IMR-90 (cell line): ENCODE data around the gene TAB2. TPM values are rescaled to one million over a fixed set of nuclear protein-coding genes. Genes with fewer than 3 reads are reported as not detected.

ENCODE experiments used
- ATAC-seq: fragments of 200-7000 bp; cut with Tn5 transposase; 2 replicates; pipeline ENCODE4 v1.9.1; 2020; ENCODE audit warnings: low read depth, mild to moderate bottlenecking, moderate library complexity
- BruUV-seq: library from RNA; stranded (reverse); fragments of 400-500 nt; replicated peaks from 2 replicates; lab custom pipeline; 2021; lab: Mats Ljungman, UMichigan
- CTCF ChIA-PET: fragments of 300-600 bp; formaldehyde crosslinking; extraction: SDS; loops from one replicate; lab custom pipeline; 2021; ENCODE audit warnings: antibody characterized with exemption; lab: Yijun Ruan, JAX
- POLR2A ChIA-PET: fragments of 300-600 bp; sonication (Branson Sonifier 250); formaldehyde crosslinking; loops from one replicate; lab custom pipeline; 2022; ENCODE audit warnings: antibody characterized with exemption; ENCODE audit not compliant: unreplicated experiment; lab: Charles Lee
- DNase-seq: peaks from one replicate; pipeline ENCODE4 v3.0.0; 2013
- H2AFZ ChIP-seq: replicated peaks from 2 replicates; pipeline ENCODE3; 2013; ENCODE audit warnings: low read length, mild to moderate bottlenecking; ENCODE audit not compliant: poor library complexity
- H2AK5ac ChIP-seq: 2 replicates; pipeline ENCODE4 v1.6.1; 2013; ENCODE audit warnings: low read depth, low read length, inconsistent platforms
- H2AK9ac ChIP-seq: replicated peaks from 2 replicates; pipeline ENCODE3; 2013; ENCODE audit warnings: mild to moderate bottlenecking, low read depth, low read length, moderate library complexity; ENCODE audit not compliant: poor library complexity
- H2BK120ac ChIP-seq: 2 replicates; pipeline ENCODE4 v1.6.1; 2013; ENCODE audit warnings: low read depth, low read length, inconsistent platforms
- H2BK15ac ChIP-seq: 3 replicates; pipeline ENCODE4 v1.6.1; 2013; ENCODE audit warnings: low read depth, low read length, inconsistent platforms
- H2BK20ac ChIP-seq: 2 replicates; pipeline ENCODE4 v1.6.1; 2013; ENCODE audit warnings: low read depth, mild to moderate bottlenecking, inconsistent platforms, low read length, moderate library complexity
- H2BK5ac ChIP-seq: 2 replicates; pipeline ENCODE4 v1.6.1; 2013; ENCODE audit warnings: mild to moderate bottlenecking, low read depth, low read length, inconsistent platforms; ENCODE audit not compliant: poor library complexity, severe bottlenecking
- H3K14ac ChIP-seq: replicated peaks from 2 replicates; pipeline ENCODE4 v1.6.1; 2013; ENCODE audit warnings: low read depth, low read length, inconsistent platforms
- H3K18ac ChIP-seq: 2 replicates; pipeline ENCODE4 v1.6.1; 2013; ENCODE audit warnings: low read depth, low read length, control low read depth
- H3K23ac ChIP-seq: 2 replicates; pipeline ENCODE4 v1.6.1; 2013; ENCODE audit warnings: low read depth, low read length, inconsistent platforms
- H3K27ac ChIP-seq: 2 replicates; pipeline ENCODE4 v1.5.1; 2013; ENCODE audit warnings: mild to moderate bottlenecking, control low read depth, low read length; ENCODE audit not compliant: insufficient read depth
- H3K27me3 ChIP-seq: 2 replicates; pipeline ENCODE4 v1.6.1; 2013; ENCODE audit warnings: low read length; ENCODE audit not compliant: control insufficient read depth, insufficient read depth
- H3K36me3 ChIP-seq: 2 replicates; pipeline ENCODE4 v1.6.1; 2013; ENCODE audit warnings: low read length, mixed read lengths; ENCODE audit not compliant: control insufficient read depth, insufficient read depth
- H3K4ac ChIP-seq: 2 replicates; pipeline ENCODE4 v1.6.1; 2013; ENCODE audit warnings: low read depth, low read length, inconsistent platforms
- H3K4me1 ChIP-seq: 2 replicates; pipeline ENCODE4 v1.6.1; 2013; ENCODE audit warnings: low read length, mixed read lengths; ENCODE audit not compliant: control insufficient read depth, insufficient read depth
- H3K4me2 ChIP-seq: 2 replicates; pipeline ENCODE4 v1.6.1; 2013; ENCODE audit warnings: low read depth, mild to moderate bottlenecking, control low read depth, low read length, moderate library complexity
- H3K4me3 ChIP-seq: 2 replicates; pipeline ENCODE4 v1.5.1; 2013; ENCODE audit warnings: low read depth, mild to moderate bottlenecking, control low read depth, low read length, moderate library complexity; ENCODE audit not compliant: insufficient read depth
- H3K56ac ChIP-seq: 2 replicates; pipeline ENCODE4 v1.6.1; 2013; ENCODE audit warnings: low read length, inconsistent platforms; ENCODE audit not compliant: insufficient read depth; ENCODE audit errors: extremely low read depth
- H3K79me1 ChIP-seq, 2 experiments: 2 replicates each; pipeline ENCODE4 v1.6.1; 2013; ENCODE audit warnings: low read length in 2 of 2, inconsistent platforms in 1 of 2, low read depth in 1 of 2
- H3K9ac ChIP-seq: 2 replicates; pipeline ENCODE4 v1.6.1; 2013; ENCODE audit warnings: low read depth, low read length, control low read depth
- H3K9me1 ChIP-seq: 2 replicates; pipeline ENCODE4 v1.6.1; 2013; ENCODE audit warnings: low read length, inconsistent platforms; ENCODE audit not compliant: insufficient read depth
- H3K9me3 ChIP-seq: 2 replicates; pipeline ENCODE4 v1.6.1; 2013; ENCODE audit warnings: low read length; ENCODE audit not compliant: control insufficient read depth, insufficient read depth
- H4K20me1 ChIP-seq: 2 replicates; pipeline ENCODE4 v1.6.1; 2013; ENCODE audit warnings: low read length, inconsistent platforms; ENCODE audit not compliant: insufficient read depth
- H4K5ac ChIP-seq: 2 replicates; pipeline ENCODE4 v1.6.1; 2013; ENCODE audit warnings: mild to moderate bottlenecking, low read depth, low read length, control low read depth
- H4K8ac ChIP-seq, 2 experiments: 2 replicates each; pipeline ENCODE4 v1.6.1; 2013; ENCODE audit warnings: low read depth in 2 of 2, low read length in 2 of 2, control low read depth in 1 of 2, inconsistent platforms in 1 of 2
- H4K91ac ChIP-seq: 2 replicates; pipeline ENCODE4 v1.6.1; 2013; ENCODE audit warnings: low read depth, low read length, inconsistent platforms; ENCODE audit not compliant: insufficient read depth
- CEBPB ChIP-seq: IDR thresholded peaks from 2 replicates; pipeline ENCODE4 v1.6.1; 2012; ENCODE audit warnings: low read depth, low read length, improper control_type of control experiment
- RFX5 ChIP-seq: IDR thresholded peaks from 2 replicates; pipeline ENCODE4 v1.8.0; 2012; ENCODE audit warnings: low read depth, mild to moderate bottlenecking, low read length, moderate library complexity
- SMC3 ChIP-seq: fragments of 150-350 bp; IDR thresholded peaks from 2 replicates; pipeline ENCODE4 v1.6.1; 2016; ENCODE audit warnings: low read depth, mild to moderate bottlenecking, antibody characterized with exemption, low read length, moderate library complexity
- WGBS, 2 experiments: methylation state at CpG; one replicate each; pipeline versions ENCODE4 v1.1.5 to v1.1.7; 2013; ENCODE audit warnings: missing lambda C conversion rate in 2 of 2; ENCODE audit not compliant: insufficient read length in 1 of 2; ENCODE audit errors: extremely low coverage in 2 of 2; 5-methylcytosine and 5-hydroxymethylcytosine counted together
- dilution Hi-C: fragments of 300-500 bp; cut with HindIII; formaldehyde crosslinking; loops from one replicate; pipeline ENCODE4 v1.14.3; 2018; ENCODE audit warnings: low sequenced_read_pairs; ENCODE audit not compliant: unreplicated experiment
- in situ Hi-C: fragments of 300-500 bp; cut with MboI; formaldehyde crosslinking; loops from 3 replicates; pipeline ENCODE4 v1.14.3; 2019; ENCODE audit warnings: low sequenced_read_pairs, inconsistent platforms, mixed read lengths
- intact Hi-C: fragments of 100-400 bp; cut with micrococcal nuclease; formaldehyde crosslinking; loops from 2 replicates; pipeline ENCODE4 v1.10.0; 2022
- polyA plus RNA-seq, 3 experiments: library from polyadenylated mRNA; depleted of rRNA; stranded (reverse); fragments of >200 nt; gene quantifications; 2 replicates each; pipeline ENCODE4 v1.2.3, GENCODE V29; 2012; ENCODE audit warnings: low replicate concordance in 1 of 3
- total RNA-seq: library from RNA; depleted of rRNA; stranded (reverse); fragments of >200 nt; gene quantifications from 2 replicates; pipeline ENCODE4 v1.2.3, GENCODE V29; 2012

TAB2 gene
- total and polyA plus RNA-seq, 2 of the 4 experiments (the other 2 are of a cell fraction), result 20.8 to 25.3 TPM

- Histone ChIP-seq H3K4me2 (no peak overlapping the region), H3K27me3 (peaks cover 6% of the 10 kb centered on the region), H4K8ac (no peak overlapping the region), H3K36me3 (no peaks in the 10 kb centered on the region), H4K5ac (no peak overlapping the region), H3K79me1 (no peaks in the 10 kb centered on the region), H2AK9ac (no peak overlapping the region), H3K14ac (no peak overlapping the region), H3K9ac (no peak overlapping the region), H3K27ac (no peak overlapping the region), H2BK20ac (no peak overlapping the region), H3K18ac (no peak overlapping the region), H3K9me3 (no peaks in the 10 kb centered on the region), H3K23ac (no peak overlapping the region), H2BK120ac (no peak overlapping the region), H2AFZ (no peak overlapping the region), H3K9me1 (no peaks in the 10 kb centered on the region), H4K91ac (no peak overlapping the region), H2AK5ac (peak overlapping the region; percentile 21; the same call in 1 of the 2 replicates), H2BK5ac (no peak overlapping the region), H3K56ac (no peak overlapping the region), H3K4ac (no peak overlapping the region), H3K4me3 (no peak overlapping the region), H4K20me1 (no peaks in the 10 kb centered on the region), H3K4me1 (no peaks in the 10 kb centered on the region), H2BK15ac (no peak overlapping the region)
- no CpG with 5 or more reads among the region's 4 CpGs for WGBS, 2 experiments
- peak; percentile 50 for DNase-seq
- no TSS peak for BruUV-seq
- TF ChIP-seq SMC3 (no peak), CEBPB (no peak), RFX5 (no peak)
- no peak for ATAC-seq
- dilution Hi-C loops (no loop called here), in situ Hi-C loops (no loop called here), intact Hi-C loops (no loop called here)
- CTCF ChIA-PET, result no interaction called here
- POLR2A ChIA-PET, result no interaction called here
These were observed 28.2 kb upstream of the TAB2 start for GRCh38 chr6:149289192-149289781.
